B cell (primary cell): Measurements from ENCODE around the gene FAM83G. TPM values are rescaled to one million over a fixed set of nuclear protein-coding genes. Genes with fewer than 3 reads are reported as not detected.

Source experiments
- polyA plus RNA-seq: library from polyadenylated mRNA; depleted of rRNA; stranded (reverse); fragments of >200 nt; gene quantifications from 2 replicates; pipeline ENCODE4 v1.2.3, GENCODE V29; 2012
- small RNA-seq: library from RNA; depleted of rRNA; stranded (forward); fragments of <200 nt; gene quantifications from one replicate; pipeline ENCODE3, GENCODE V24; 2012; ENCODE audit warnings: low replicate concordance, low read depth; ENCODE audit not compliant: insufficient read length
- total RNA-seq, 2 donors: library from RNA; stranded (reverse); fragments of 120-200 nt in 1 of 2; gene quantifications; 1 replicate in 1 of 2; 2 replicates in 1 of 2; pipeline versions ENCODE4 v1.2.3 to v1.2.4, GENCODE V29; 2013 to 2022

The FAM83G gene
- total and polyA plus RNA-seq, 2 donors (not counting 1 experiment from before 2014, with no cell fraction given): 4.7 to 14.3 TPM

Small RNA genes lying within 50 kb of the gene (small RNA-seq; reads per million reads assigned to genes)
- not detected for gene AC090286.3
- not detected for gene RF00324

Other genes starting within 250 kb of the FAM83G start
- 37.1 and 42.5 TPM in 2 replicates for gene TVP23B, start 223.6 kb downstream of the FAM83G start, total RNA-seq
- gene TVP23B, start 223.6 kb downstream of the FAM83G start, polyA plus RNA-seq: 6.6 and 13.2 TPM in 2 replicates
- gene PRPSAP2, start 146.6 kb downstream of the FAM83G start, total RNA-seq: 58.8 and 58.9 TPM in 2 replicates
- gene PRPSAP2, start 146.6 kb downstream of the FAM83G start, polyA plus RNA-seq: 27.1 and 37.5 TPM in 2 replicates
- gene SLC5A10, start 52.6 kb downstream of the FAM83G start, total RNA-seq: not detected in 2 replicates
- 0.03 TPM in 1 of 2 replicates, not detected in the other for gene SLC5A10, start 52.6 kb downstream of the FAM83G start, polyA plus RNA-seq
- gene GRAP, start 42.2 kb upstream of the FAM83G start, total RNA-seq: 59.8 and 73.8 TPM in 2 replicates
- gene GRAP, start 42.2 kb upstream of the FAM83G start, polyA plus RNA-seq: 78.7 and 93.2 TPM in 2 replicates
- 181 and 188 TPM in 2 replicates for gene GRAPL, start 122.8 kb upstream of the FAM83G start, total RNA-seq
- 84.5 and 132 TPM in 2 replicates for gene GRAPL, start 122.8 kb upstream of the FAM83G start, polyA plus RNA-seq
- 23.9 and 35.6 TPM in 2 replicates for gene EPN2, start 232.6 kb upstream of the FAM83G start, total RNA-seq
- gene EPN2, start 232.6 kb upstream of the FAM83G start, polyA plus RNA-seq: 11.4 and 15.7 TPM in 2 replicates